ENCODE data around the gene CGB3.

Gene CGB3

GRCh38 chr19:48993175-48994034, 30.7 kb downstream of the CGB3 start, which contains the start of the genes GYS1 and RUVBL2:
Gene GYS1 (minus strand): TSS chr19:48993309. CDS start chr19:48993112, 197 bp downstream.
Gene RUVBL2 (plus strand): TSS chr19:48993887. CDS start chr19:48993912, 25 bp downstream.
- Histone ChIP-seq H3K27me3 (ENCODE audit: control insufficient read depth, insufficient read depth, low read length) (no peaks in the 10 kb centered on the region), H3K36me3 (ENCODE audit: control insufficient read depth, insufficient read depth, low read length) (peaks cover 2% of the 10 kb centered on the region; the same call in 1 of the 2 replicates), H3K9me3 (ENCODE audit: control insufficient read depth, insufficient read depth, low read length) (no peaks in the 10 kb centered on the region), H3K4me1 (ENCODE audit: control insufficient read depth, insufficient read depth, low read length) (peaks cover 1% of the 10 kb centered on the region; the same call in 1 of the 2 replicates), H3K27ac (ENCODE audit: low read length) (no peak within 1 kb of the TSS), H3K4me3 (ENCODE audit: low read length) (peak within 1 kb of the TSS; percentile 78)
- peak; percentile 98 for DNase-seq (ENCODE audit: low read depth, low spot score)
- no CpG with 5 or more reads among the region's 56 CpGs for WGBS (ENCODE audit: insufficient coverage, insufficient read length)

GRCh38 chr19:48992581-48993174, 31.5 kb downstream of the CGB3 start:
- Histone ChIP-seq H3K27me3 (ENCODE audit: control insufficient read depth, insufficient read depth, low read length) (no peaks in the 10 kb centered on the region), H3K9me3 (ENCODE audit: control insufficient read depth, insufficient read depth, low read length) (no peaks in the 10 kb centered on the region), H3K27ac (ENCODE audit: low read length) (no peak overlapping the region), H3K4me1 (ENCODE audit: control insufficient read depth, insufficient read depth, low read length) (peaks cover 1% of the 10 kb centered on the region; the same call in 1 of the 2 replicates), H3K36me3 (ENCODE audit: control insufficient read depth, insufficient read depth, low read length) (peaks cover 2% of the 10 kb centered on the region; the same call in 1 of the 2 replicates), H3K4me3 (ENCODE audit: low read length) (peak overlapping the region; percentile 67)
- no CpG with 5 or more reads among the region's 20 CpGs for WGBS (ENCODE audit: insufficient coverage, insufficient read length)
- DNase-seq (ENCODE audit: low read depth, low spot score) = no peak

GRCh38 chr19:48991873-48992580, 32.1 kb downstream of the CGB3 start:
- no peak for DNase-seq (ENCODE audit: low read depth, low spot score)
- no peak overlapping the region for H3K27ac ChIP-seq (ENCODE audit: low read length)
- H3K9me3 ChIP-seq (ENCODE audit: control insufficient read depth, insufficient read depth, low read length) = no peaks in the 10 kb centered on the region
- H3K4me3 ChIP-seq (ENCODE audit: low read length) = peak overlapping the region; percentile 67; the same call in 1 of the 2 replicates
- H3K4me1 ChIP-seq (ENCODE audit: control insufficient read depth, insufficient read depth, low read length) = peaks cover 1% of the 10 kb centered on the region; the same call in 1 of the 2 replicates
- peaks cover 2% of the 10 kb centered on the region; the same call in 1 of the 2 replicates for H3K36me3 ChIP-seq (ENCODE audit: control insufficient read depth, insufficient read depth, low read length)
- no peaks in the 10 kb centered on the region for H3K27me3 ChIP-seq (ENCODE audit: control insufficient read depth, insufficient read depth, low read length)
- WGBS (ENCODE audit: insufficient coverage, insufficient read length) = no CpG with 5 or more reads among the region's 8 CpGs

GRCh38 chr19:48991011-48991609, 33.0 kb downstream of the CGB3 start:
- H3K4me1 ChIP-seq (ENCODE audit: control insufficient read depth, insufficient read depth, low read length) = peaks cover 1% of the 10 kb centered on the region; the same call in 1 of the 2 replicates
- H3K27me3 ChIP-seq (ENCODE audit: control insufficient read depth, insufficient read depth, low read length) = no peaks in the 10 kb centered on the region
- WGBS (ENCODE audit: insufficient coverage, insufficient read length) = no CpG with 5 or more reads among the region's 22 CpGs
- H3K27ac ChIP-seq (ENCODE audit: low read length) = no peak overlapping the region
- DNase-seq (ENCODE audit: low read depth, low spot score) = no peak
- peaks cover 2% of the 10 kb centered on the region; the same call in 1 of the 2 replicates for H3K36me3 ChIP-seq (ENCODE audit: control insufficient read depth, insufficient read depth, low read length)
- no peaks in the 10 kb centered on the region for H3K9me3 ChIP-seq (ENCODE audit: control insufficient read depth, insufficient read depth, low read length)
- H3K4me3 ChIP-seq (ENCODE audit: low read length) = no peak overlapping the region

- no peak for DNase-seq (ENCODE audit: low read depth, low spot score)
- WGBS (ENCODE audit: insufficient coverage, insufficient read length) = no CpG with 5 or more reads among the region's 4 CpGs
- Histone ChIP-seq H3K36me3 (ENCODE audit: control insufficient read depth, insufficient read depth, low read length) (peaks cover 7% of the 10 kb centered on the region), H3K27ac (ENCODE audit: low read length) (no peak overlapping the region), H3K4me1 (ENCODE audit: control insufficient read depth, insufficient read depth, low read length) (peaks cover 1% of the 10 kb centered on the region; the same call in 1 of the 2 replicates), H3K27me3 (ENCODE audit: control insufficient read depth, insufficient read depth, low read length) (no peaks in the 10 kb centered on the region), H3K4me3 (ENCODE audit: low read length) (no peak overlapping the region), H3K9me3 (ENCODE audit: control insufficient read depth, insufficient read depth, low read length) (no peaks in the 10 kb centered on the region)
Observed at GRCh38 chr19:48990400-48990799, 33.7 kb downstream of the CGB3 start.

GRCh38 chr19:48989701-48990291, 34.3 kb downstream of the CGB3 start:
- peaks cover 10% of the 10 kb centered on the region for H3K36me3 ChIP-seq (ENCODE audit: control insufficient read depth, insufficient read depth, low read length)
- no peaks in the 10 kb centered on the region for H3K27me3 ChIP-seq (ENCODE audit: control insufficient read depth, insufficient read depth, low read length)
- peaks cover 1% of the 10 kb centered on the region; the same call in 1 of the 2 replicates for H3K4me1 ChIP-seq (ENCODE audit: control insufficient read depth, insufficient read depth, low read length)
- no peak for DNase-seq (ENCODE audit: low read depth, low spot score)
- H3K9me3 ChIP-seq (ENCODE audit: control insufficient read depth, insufficient read depth, low read length) = no peaks in the 10 kb centered on the region
- no peak overlapping the region for H3K27ac ChIP-seq (ENCODE audit: low read length)
- WGBS (ENCODE audit: insufficient coverage, insufficient read length) = no CpG with 5 or more reads among the region's 17 CpGs
- H3K4me3 ChIP-seq (ENCODE audit: low read length) = no peak overlapping the region

GRCh38 chr19:48988860-48989259, 35.3 kb downstream of the CGB3 start:
- no CpG with 5 or more reads among the region's 9 CpGs for WGBS (ENCODE audit: insufficient coverage, insufficient read length)
- DNase-seq (ENCODE audit: low read depth, low spot score) = no peak
- Histone ChIP-seq H3K9me3 (ENCODE audit: control insufficient read depth, insufficient read depth, low read length) (no peaks in the 10 kb centered on the region), H3K4me3 (ENCODE audit: low read length) (no peak overlapping the region), H3K36me3 (ENCODE audit: control insufficient read depth, insufficient read depth, low read length) (peaks cover 10% of the 10 kb centered on the region), H3K27me3 (ENCODE audit: control insufficient read depth, insufficient read depth, low read length) (no peaks in the 10 kb centered on the region), H3K4me1 (ENCODE audit: control insufficient read depth, insufficient read depth, low read length) (no peaks in the 10 kb centered on the region), H3K27ac (ENCODE audit: low read length) (no peak overlapping the region)

- Histone ChIP-seq H3K4me1 (ENCODE audit: control insufficient read depth, insufficient read depth, low read length) (no peaks in the 10 kb centered on the region), H3K27ac (ENCODE audit: low read length) (no peak overlapping the region), H3K9me3 (ENCODE audit: control insufficient read depth, insufficient read depth, low read length) (no peaks in the 10 kb centered on the region), H3K4me3 (ENCODE audit: low read length) (no peak overlapping the region), H3K36me3 (ENCODE audit: control insufficient read depth, insufficient read depth, low read length) (peaks cover 10% of the 10 kb centered on the region), H3K27me3 (ENCODE audit: control insufficient read depth, insufficient read depth, low read length) (no peaks in the 10 kb centered on the region)
- no CpG with 5 or more reads among the region's 7 CpGs for WGBS (ENCODE audit: insufficient coverage, insufficient read length)
- DNase-seq (ENCODE audit: low read depth, low spot score) = no peak
Observed at GRCh38 chr19:48988286-48988685, 35.8 kb downstream of the CGB3 start.

GRCh38 chr19:48987323-48987722, 36.8 kb downstream of the CGB3 start:
- Histone ChIP-seq H3K4me3 (ENCODE audit: low read length) (no peak overlapping the region), H3K9me3 (ENCODE audit: control insufficient read depth, insufficient read depth, low read length) (no peaks in the 10 kb centered on the region), H3K27me3 (ENCODE audit: control insufficient read depth, insufficient read depth, low read length) (no peaks in the 10 kb centered on the region), H3K4me1 (ENCODE audit: control insufficient read depth, insufficient read depth, low read length) (no peaks in the 10 kb centered on the region), H3K27ac (ENCODE audit: low read length) (no peak overlapping the region), H3K36me3 (ENCODE audit: control insufficient read depth, insufficient read depth, low read length) (peaks cover 10% of the 10 kb centered on the region)
- no peak for DNase-seq (ENCODE audit: low read depth, low spot score)
- no CpG with 5 or more reads among the region's 7 CpGs for WGBS (ENCODE audit: insufficient coverage, insufficient read length)

Measured in iPS DF 6.9 (cell line).